H1 (cell line): ENCODE measurements around the gene RGS11.

Source experiments
- CHD2 ChIP-seq: IDR thresholded peaks from 2 replicates; pipeline ENCODE4 v1.6.1; 2012; ENCODE audit warnings: low read length, improper control_type of control experiment
- HDAC6 ChIP-seq: IDR thresholded peaks from one replicate; pipeline ENCODE4 v1.7.1; 2012; ENCODE audit warnings: low read depth, mild to moderate bottlenecking, inconsistent platforms, low read length, moderate library complexity
- JUN ChIP-seq: IDR thresholded peaks from 2 replicates; pipeline ENCODE4 v1.6.1; 2011; ENCODE audit warnings: low read depth, mild to moderate bottlenecking, improper control_type of control experiment, low read length
- MAX ChIP-seq: IDR thresholded peaks from 2 replicates; pipeline ENCODE4 v1.6.1; 2012; ENCODE audit warnings: inconsistent platforms
- POLR2A ChIP-seq, 2 experiments: IDR thresholded peaks; 1 replicate in 1 of 2; 2 replicates in 1 of 2; pipeline ENCODE4 v1.6.1; 2011; ENCODE audit warnings: low read depth in 2 of 2, low read length in 2 of 2, mild to moderate bottlenecking in 2 of 2; ENCODE audit errors: control extremely low read depth in 1 of 2
- POLR2AphosphoS5 ChIP-seq: IDR thresholded peaks from 2 replicates; pipeline ENCODE4 v1.6.1; 2011; ENCODE audit warnings: low read depth, low read length
- SP1 ChIP-seq: IDR thresholded peaks from 2 replicates; pipeline ENCODE4 v1.6.1; 2011; ENCODE audit warnings: low read depth, low read length
- YY1 ChIP-seq: IDR thresholded peaks from 2 replicates; pipeline ENCODE4 v1.6.1; 2011; ENCODE audit warnings: low read depth, mild to moderate bottlenecking, low read length
- TF ChIP-seq, protein P1 (sequence below), 3 experiments: IDR thresholded peaks; 1 replicate in 2 of 3; 2 replicates in 1 of 3; pipeline versions ENCODE4 v1.5.1 to v1.6.1; 2011; ENCODE audit warnings: low read length in 3 of 3, mild to moderate bottlenecking in 3 of 3, inconsistent platforms in 2 of 3, low read depth in 1 of 3, moderate library complexity in 1 of 3; ENCODE audit not compliant: insufficient read depth in 1 of 3; ENCODE audit errors: control extremely low read depth in 1 of 3
- TF ChIP-seq, protein P2 (sequence below): IDR thresholded peaks from 2 replicates; pipeline ENCODE4 v1.6.1; 2011; ENCODE audit warnings: low read length, improper control_type of control experiment

GRCh38 chr16:260326-260725 is 15.4 kb downstream of the RGS11 start:
- TF ChIP-seq, protein P1, sequence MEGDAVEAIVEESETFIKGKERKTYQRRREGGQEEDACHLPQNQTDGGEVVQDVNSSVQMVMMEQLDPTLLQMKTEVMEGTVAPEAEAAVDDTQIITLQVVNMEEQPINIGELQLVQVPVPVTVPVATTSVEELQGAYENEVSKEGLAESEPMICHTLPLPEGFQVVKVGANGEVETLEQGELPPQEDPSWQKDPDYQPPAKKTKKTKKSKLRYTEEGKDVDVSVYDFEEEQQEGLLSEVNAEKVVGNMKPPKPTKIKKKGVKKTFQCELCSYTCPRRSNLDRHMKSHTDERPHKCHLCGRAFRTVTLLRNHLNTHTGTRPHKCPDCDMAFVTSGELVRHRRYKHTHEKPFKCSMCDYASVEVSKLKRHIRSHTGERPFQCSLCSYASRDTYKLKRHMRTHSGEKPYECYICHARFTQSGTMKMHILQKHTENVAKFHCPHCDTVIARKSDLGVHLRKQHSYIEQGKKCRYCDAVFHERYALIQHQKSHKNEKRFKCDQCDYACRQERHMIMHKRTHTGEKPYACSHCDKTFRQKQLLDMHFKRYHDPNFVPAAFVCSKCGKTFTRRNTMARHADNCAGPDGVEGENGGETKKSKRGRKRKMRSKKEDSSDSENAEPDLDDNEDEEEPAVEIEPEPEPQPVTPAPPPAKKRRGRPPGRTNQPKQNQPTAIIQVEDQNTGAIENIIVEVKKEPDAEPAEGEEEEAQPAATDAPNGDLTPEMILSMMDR (IDR thresholded peaks at IDR 0.05; ENCODE audit: control extremely low read depth in 1 of 3, insufficient read depth in 1 of 3, low read depth in 1 of 3, low read length in 3 of 3), result no peak
- TF ChIP-seq, protein P2, sequence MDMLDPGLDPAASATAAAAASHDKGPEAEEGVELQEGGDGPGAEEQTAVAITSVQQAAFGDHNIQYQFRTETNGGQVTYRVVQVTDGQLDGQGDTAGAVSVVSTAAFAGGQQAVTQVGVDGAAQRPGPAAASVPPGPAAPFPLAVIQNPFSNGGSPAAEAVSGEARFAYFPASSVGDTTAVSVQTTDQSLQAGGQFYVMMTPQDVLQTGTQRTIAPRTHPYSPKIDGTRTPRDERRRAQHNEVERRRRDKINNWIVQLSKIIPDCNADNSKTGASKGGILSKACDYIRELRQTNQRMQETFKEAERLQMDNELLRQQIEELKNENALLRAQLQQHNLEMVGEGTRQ, result no peak
- TF ChIP-seq JUN (no peak), HDAC6 (no peak), SP1 (no peak), POLR2A (IDR thresholded peaks at IDR 0.05; ENCODE audit: control extremely low read depth in 1 of 2, low read depth in 2 of 2, low read length in 2 of 2) (no peak), MAX (no peak), YY1 (no peak), POLR2AphosphoS5 (no peak), CHD2 (no peak)
